Measurements from ENCODE around the gene COL27A1. TPM values are rescaled to one million over a fixed set of nuclear protein-coding genes. Genes with fewer than 3 reads are reported as not detected.

The COL27A1 gene
- total and polyA plus RNA-seq, 2 donors (not counting 1 experiment from before 2014, with no cell fraction given) = 0.16 to 0.27 TPM

DNA sequence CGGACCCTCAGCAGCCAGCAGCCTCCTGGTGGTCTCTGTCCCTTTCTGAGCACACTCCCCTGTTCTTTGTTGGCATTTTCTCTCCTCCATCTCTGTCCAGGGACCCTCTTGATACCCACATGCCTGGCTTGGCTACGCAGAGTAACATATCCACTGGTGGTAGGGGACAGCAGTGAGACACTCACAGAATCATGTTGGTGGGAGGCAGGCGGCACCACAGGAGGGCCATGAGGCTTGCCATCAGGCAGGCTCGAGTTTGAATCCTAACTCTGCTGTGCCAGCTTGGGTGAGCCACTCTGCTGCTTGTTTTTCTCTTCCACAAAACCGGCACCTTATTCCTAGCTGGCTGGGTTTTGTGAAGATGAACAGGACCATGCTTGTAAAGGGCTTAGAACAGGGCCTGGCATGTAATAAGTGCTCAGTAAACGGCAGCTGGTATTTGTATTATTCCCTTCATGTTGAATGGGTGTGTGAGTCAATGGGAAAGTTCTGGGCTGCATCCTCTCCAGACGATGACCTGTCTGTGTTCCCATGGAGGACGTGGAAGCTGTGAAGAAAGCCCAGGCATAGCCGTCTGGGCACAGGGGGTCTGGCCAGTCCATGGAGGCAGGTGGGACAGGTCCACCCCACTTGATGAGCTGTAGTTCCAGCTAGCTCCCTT is 2.3 kb downstream of the COL27A1 start:
- no peak overlapping the region for H3K27ac Mint-ChIP-seq
- DNase-seq = no peak
- Histone ChIP-seq H3K27me3 (replicated peaks in 1 of 4; ENCODE audit: control extremely low read depth in 1 of 4, control insufficient read depth in 3 of 4, insufficient read depth in 4 of 4, low read length in 3 of 4) (peaks cover 0 to 31% (median 16%) of the 10 kb centered on the region in 4 experiments), H3K9me3 (ENCODE audit: control extremely low read depth in 1 of 3, control insufficient read depth in 2 of 3, insufficient read depth in 1 of 3, low read length in 2 of 3) (peaks cover 0 to 15% (median 0%) of the 10 kb centered on the region in 3 donors), H3K79me2 (ENCODE audit: control insufficient read depth, insufficient read depth, low read length) (no peaks in the 10 kb centered on the region), H3K27ac (ENCODE audit: low read length in 2 of 2) (no peak overlapping the region), H3K4me1 (ENCODE audit: control insufficient read depth in 2 of 2, insufficient read depth in 2 of 2, low read length in 2 of 2) (peaks cover 21% of the 10 kb centered on the region in 2 donors), H2AFZ (ENCODE audit: insufficient read depth, low read depth, low read length, poor library complexity, severe bottlenecking) (no peak overlapping the region), H4K20me1 (ENCODE audit: control insufficient read depth, insufficient read depth, low read length, poor library complexity, severe bottlenecking) (no peaks in the 10 kb centered on the region), H3K36me3 (replicated peaks in 1 of 2; ENCODE audit: control extremely low read depth in 1 of 2, control insufficient read depth in 1 of 2, extremely low read depth in 1 of 2, insufficient read depth in 2 of 2, low read length in 1 of 2) (no peaks in the 10 kb centered on the region), H3K9ac (ENCODE audit: low read length) (no peak overlapping the region), H3K4me3 (ENCODE audit: control extremely low read depth in 1 of 5, extremely low read depth in 1 of 5, insufficient read depth in 1 of 5, low read depth in 2 of 5, low read length in 4 of 5) (no peak overlapping the region), H3K4me2 (replicated peaks; ENCODE audit: low read depth, low read length, poor library complexity, severe bottlenecking) (no peak overlapping the region)
- H3K4me1 Mint-ChIP-seq = peaks cover 21% of the 10 kb centered on the region
- WGBS (ENCODE audit: insufficient coverage) = 90% methylated on average over 7 of the region's 9 CpGs
- peak overlapping the region; percentile 60 for H3K4me3 Mint-ChIP-seq
- H3K9me3 Mint-ChIP-seq (ENCODE audit: insufficient read depth) = no peaks in the 10 kb centered on the region
- TF ChIP-seq, protein P1, sequence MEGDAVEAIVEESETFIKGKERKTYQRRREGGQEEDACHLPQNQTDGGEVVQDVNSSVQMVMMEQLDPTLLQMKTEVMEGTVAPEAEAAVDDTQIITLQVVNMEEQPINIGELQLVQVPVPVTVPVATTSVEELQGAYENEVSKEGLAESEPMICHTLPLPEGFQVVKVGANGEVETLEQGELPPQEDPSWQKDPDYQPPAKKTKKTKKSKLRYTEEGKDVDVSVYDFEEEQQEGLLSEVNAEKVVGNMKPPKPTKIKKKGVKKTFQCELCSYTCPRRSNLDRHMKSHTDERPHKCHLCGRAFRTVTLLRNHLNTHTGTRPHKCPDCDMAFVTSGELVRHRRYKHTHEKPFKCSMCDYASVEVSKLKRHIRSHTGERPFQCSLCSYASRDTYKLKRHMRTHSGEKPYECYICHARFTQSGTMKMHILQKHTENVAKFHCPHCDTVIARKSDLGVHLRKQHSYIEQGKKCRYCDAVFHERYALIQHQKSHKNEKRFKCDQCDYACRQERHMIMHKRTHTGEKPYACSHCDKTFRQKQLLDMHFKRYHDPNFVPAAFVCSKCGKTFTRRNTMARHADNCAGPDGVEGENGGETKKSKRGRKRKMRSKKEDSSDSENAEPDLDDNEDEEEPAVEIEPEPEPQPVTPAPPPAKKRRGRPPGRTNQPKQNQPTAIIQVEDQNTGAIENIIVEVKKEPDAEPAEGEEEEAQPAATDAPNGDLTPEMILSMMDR (IDR thresholded peaks at IDR 0.05) = no peak
- TF ChIP-seq EZH2 (IDR thresholded peaks at IDR 0.05; ENCODE audit: borderline replicate concordance, insufficient read depth, low read depth, low read length, poor library complexity, severe bottlenecking) = no peak
- peaks cover 50% of the 10 kb centered on the region for H3K27me3 Mint-ChIP-seq
- POLR2A ChIA-PET = no interaction called here
- intact Hi-C loops (cut with micrococcal nuclease) = no loop called here
- CTCF ChIA-PET = interaction anchor here (1.5 kb wide), 1 partner anchor 133 kb away, joined by 3 read pairs; no protein-coding TSS in a partner anchor
- no peak for ATAC-seq (ENCODE audit: low read depth)

DNA sequence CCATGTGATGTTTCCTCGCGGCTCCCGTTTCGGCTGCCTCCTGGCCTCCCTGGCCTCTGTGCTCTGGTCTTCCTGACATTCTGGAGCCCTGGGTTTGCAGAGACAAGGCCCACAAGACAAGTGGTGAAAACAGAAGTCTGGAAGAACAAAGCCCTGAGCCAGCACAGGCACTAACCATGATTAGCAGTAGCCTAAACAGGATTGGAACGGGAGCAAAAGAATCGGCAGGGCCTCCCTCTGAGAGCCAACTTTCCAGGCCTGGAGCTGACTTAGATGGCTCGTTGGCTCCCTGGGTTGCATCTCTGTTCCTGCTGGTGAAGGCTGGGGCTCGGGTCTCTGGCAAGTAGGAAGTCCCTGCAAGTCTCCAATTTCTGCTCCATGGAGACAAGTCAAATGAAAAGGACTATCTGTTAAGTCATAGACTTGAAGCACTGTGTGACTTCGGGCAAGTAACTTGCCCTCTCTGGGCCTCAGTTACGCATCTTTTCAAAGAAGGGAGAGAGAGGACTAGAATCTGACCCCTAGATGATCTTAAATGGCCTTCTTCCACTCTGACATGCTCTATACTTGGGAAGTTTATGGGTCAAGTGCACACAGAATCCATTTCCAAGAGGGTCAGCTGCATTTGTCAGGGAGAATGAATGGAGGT is 3.3 kb downstream of the COL27A1 start:
- H3K27me3 Mint-ChIP-seq = peaks cover 43% of the 10 kb centered on the region
- Histone ChIP-seq H3K9me3 (ENCODE audit: control extremely low read depth in 1 of 3, control insufficient read depth in 2 of 3, insufficient read depth in 1 of 3, low read length in 2 of 3) (peaks cover 0 to 15% (median 0%) of the 10 kb centered on the region in 3 donors), H3K4me1 (ENCODE audit: control insufficient read depth in 2 of 2, insufficient read depth in 2 of 2, low read length in 2 of 2) (peaks cover 18 to 20% of the 10 kb centered on the region in 2 donors), H3K4me3 (ENCODE audit: control extremely low read depth in 1 of 5, extremely low read depth in 1 of 5, insufficient read depth in 1 of 5, low read depth in 2 of 5, low read length in 4 of 5) (no peak overlapping the region), H3K4me2 (replicated peaks; ENCODE audit: low read depth, low read length, poor library complexity, severe bottlenecking) (no peak overlapping the region), H3K36me3 (replicated peaks in 1 of 2; ENCODE audit: control extremely low read depth in 1 of 2, control insufficient read depth in 1 of 2, extremely low read depth in 1 of 2, insufficient read depth in 2 of 2, low read length in 1 of 2) (no peaks in the 10 kb centered on the region), H2AFZ (ENCODE audit: insufficient read depth, low read depth, low read length, poor library complexity, severe bottlenecking) (no peak overlapping the region), H3K27me3 (replicated peaks in 1 of 4; ENCODE audit: control extremely low read depth in 1 of 4, control insufficient read depth in 3 of 4, insufficient read depth in 4 of 4, low read length in 3 of 4) (peaks cover 0 to 21% (median 10%) of the 10 kb centered on the region in 4 experiments), H3K27ac (ENCODE audit: low read length in 2 of 2) (no peak overlapping the region), H3K9ac (ENCODE audit: low read length) (no peak overlapping the region), H4K20me1 (ENCODE audit: control insufficient read depth, insufficient read depth, low read length, poor library complexity, severe bottlenecking) (no peaks in the 10 kb centered on the region), H3K79me2 (ENCODE audit: control insufficient read depth, insufficient read depth, low read length) (no peaks in the 10 kb centered on the region)
- no peak overlapping the region for H3K27ac Mint-ChIP-seq
- no peaks in the 10 kb centered on the region for H3K9me3 Mint-ChIP-seq (ENCODE audit: insufficient read depth)
- no peak for TF ChIP-seq EZH2 (IDR thresholded peaks at IDR 0.05; ENCODE audit: borderline replicate concordance, insufficient read depth, low read depth, low read length, poor library complexity, severe bottlenecking)
- TF ChIP-seq, protein P1 (IDR thresholded peaks at IDR 0.05) = no peak
- peaks cover 21% of the 10 kb centered on the region for H3K4me1 Mint-ChIP-seq
- ChIA-PET CTCF (no interaction called here), POLR2A (no interaction called here)
- H3K4me3 Mint-ChIP-seq = no peak overlapping the region
- DNase-seq = no peak
- ATAC-seq (ENCODE audit: low read depth) = no peak
- WGBS (ENCODE audit: insufficient coverage) = 89% methylated on average over 10 of the region's 10 CpGs
- intact Hi-C loops (cut with micrococcal nuclease) = no loop called here
